ENCODE data around the gene TM4SF5.
"Not testable (repeated sequence)": the region's sequence is repeated elsewhere in the genome, so short reads cannot be mapped to it uniquely, and the experiment has no call there.

TM4SF5 gene

DNA sequence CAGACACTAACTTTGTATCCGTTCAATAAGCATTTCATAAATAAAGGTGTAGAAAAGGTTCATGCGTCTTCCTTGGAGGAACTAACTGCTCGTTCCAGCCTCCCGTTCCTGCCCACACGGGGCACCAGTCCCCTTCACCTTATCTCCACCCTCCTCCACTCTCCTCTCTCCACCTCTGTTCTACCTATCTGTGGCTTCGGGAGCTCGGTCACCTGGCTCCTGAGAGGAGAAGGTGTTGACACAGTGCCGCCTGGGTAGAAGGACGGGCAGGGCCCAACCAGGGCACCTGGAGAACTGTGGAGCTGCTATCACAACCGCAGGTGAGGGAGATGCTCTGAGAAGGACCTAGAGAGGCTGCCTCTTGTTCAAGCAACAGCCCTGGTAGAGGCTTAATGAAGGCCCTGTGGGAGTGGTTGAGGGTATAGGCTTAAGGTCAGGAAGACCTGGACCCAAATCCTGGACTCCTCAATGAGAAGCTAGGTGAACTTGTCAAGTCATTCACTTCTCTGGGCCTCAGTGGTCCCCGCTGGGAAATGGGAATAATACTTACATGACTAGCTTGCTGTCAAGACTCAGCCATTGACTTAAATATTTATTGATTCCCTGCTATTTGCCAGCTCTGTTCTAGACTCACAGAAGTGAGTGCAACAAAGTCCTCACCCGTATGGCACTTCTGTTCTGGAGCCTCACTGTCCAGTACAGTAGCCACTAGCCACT, 51.8 kb downstream of the TM4SF5 start:
- H3K79me2 ChIP-seq (ENCODE audit: insufficient read depth, low read depth) = no peaks in the 10 kb centered on the region
- no peaks in the 10 kb centered on the region for H3K36me3 ChIP-seq (ENCODE audit: insufficient read depth)
- no peak overlapping the region for H3K4me3 ChIP-seq (IDR thresholded peaks at IDR 0.05; ENCODE audit: insufficient read depth, low read depth, low read length)
- no peak overlapping the region for H3K27ac ChIP-seq
- TF ChIP-seq CTCF (conservative IDR thresholded peaks at IDR 0.05; ENCODE audit: low read depth, low read length) = no peak
- no peaks in the 10 kb centered on the region for H4K20me1 ChIP-seq (ENCODE audit: insufficient read depth)
- no peaks in the 10 kb centered on the region for H3K27me3 ChIP-seq (ENCODE audit: insufficient read depth, low read depth)
- H3K4me1 ChIP-seq (ENCODE audit: low read depth, poor library complexity, severe bottlenecking) = no peaks in the 10 kb centered on the region
- H2AFZ ChIP-seq (ENCODE audit: low read depth) = no peak overlapping the region
- no peak overlapping the region for H3K4me2 ChIP-seq
- no peak overlapping the region for H3K9ac ChIP-seq

- H3K9ac ChIP-seq = no peak overlapping the region
- no peaks in the 10 kb centered on the region for H4K20me1 ChIP-seq (ENCODE audit: insufficient read depth)
- TF ChIP-seq CTCF (conservative IDR thresholded peaks at IDR 0.05; ENCODE audit: low read depth, low read length) = no peak
- H3K79me2 ChIP-seq (ENCODE audit: insufficient read depth, low read depth) = no peaks in the 10 kb centered on the region
- no peak overlapping the region for H3K4me3 ChIP-seq (IDR thresholded peaks at IDR 0.05; ENCODE audit: insufficient read depth, low read depth, low read length)
- no peak overlapping the region for H2AFZ ChIP-seq (ENCODE audit: low read depth)
- H3K36me3 ChIP-seq (ENCODE audit: insufficient read depth) = no peaks in the 10 kb centered on the region
- H3K27me3 ChIP-seq (ENCODE audit: insufficient read depth, low read depth) = no peaks in the 10 kb centered on the region
- no peak overlapping the region for H3K27ac ChIP-seq
- H3K4me2 ChIP-seq = no peak overlapping the region
- no peaks in the 10 kb centered on the region for H3K4me1 ChIP-seq (ENCODE audit: low read depth, poor library complexity, severe bottlenecking)
Observed at GRCh38 chr17:4827399-4827798, 55.7 kb downstream of the TM4SF5 start.

- H3K4me3 ChIP-seq (IDR thresholded peaks at IDR 0.05; ENCODE audit: insufficient read depth, low read depth, low read length); H3K27ac ChIP-seq; H4K20me1 ChIP-seq (ENCODE audit: insufficient read depth); H3K9ac ChIP-seq; H3K4me2 ChIP-seq; H3K79me2 ChIP-seq (ENCODE audit: insufficient read depth, low read depth); H3K4me1 ChIP-seq (ENCODE audit: low read depth, poor library complexity, severe bottlenecking); H2AFZ ChIP-seq (ENCODE audit: low read depth); H3K36me3 ChIP-seq (ENCODE audit: insufficient read depth); H3K27me3 ChIP-seq (ENCODE audit: insufficient read depth, low read depth): not testable (repeated sequence)
Observed at GRCh38 chr17:4832829-4833177, 61.1 kb downstream of the TM4SF5 start.
